Measurements from ENCODE around the gene OR10X1.

The OR10X1 gene

GRCh38 chr1:158563853-158564252 is 15.8 kb downstream of the OR10X1 start:
- no peak overlapping the region for H3K27ac ChIP-seq (ENCODE audit: low read depth, low read length)
- H3K9me3 ChIP-seq (ENCODE audit: low read length): no peaks in the 10 kb centered on the region
- H3K27me3 ChIP-seq (ENCODE audit: control insufficient read depth in 1 of 2, insufficient read depth in 2 of 2, low read length in 2 of 2): no peaks in the 10 kb centered on the region
- H3K4me1 ChIP-seq (ENCODE audit: insufficient read depth, low read length): no peaks in the 10 kb centered on the region
- no peak overlapping the region for H3K9ac ChIP-seq (ENCODE audit: low read length)
- no peak overlapping the region for H3K4me3 ChIP-seq (ENCODE audit: low read depth in 1 of 2, low read length in 2 of 2)
- no peaks in the 10 kb centered on the region for H3K36me3 ChIP-seq (ENCODE audit: insufficient read depth, low read length)

DNA sequence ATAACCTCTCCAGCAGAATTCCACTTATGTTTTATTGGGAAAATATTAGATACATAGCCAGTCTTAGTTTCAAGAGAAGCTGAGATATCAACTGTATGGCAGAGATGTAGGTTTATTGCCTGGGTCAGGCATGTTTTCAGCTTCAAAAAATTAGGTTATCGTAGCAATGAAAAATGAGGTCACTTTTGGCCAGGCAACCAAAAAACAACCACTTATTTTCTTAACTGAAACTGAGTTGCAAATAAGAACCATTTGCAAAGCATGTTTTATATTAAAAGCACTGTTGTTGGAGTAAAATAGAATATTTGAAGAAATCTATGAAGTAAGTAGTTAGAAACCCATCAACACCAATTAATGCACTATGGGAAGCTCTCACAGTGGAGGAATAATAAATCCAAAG is 20.0 kb downstream of the OR10X1 start:
- no peak overlapping the region for H3K4me3 ChIP-seq (ENCODE audit: low read depth in 1 of 2, low read length in 2 of 2)
- no peak overlapping the region for H3K27ac ChIP-seq (ENCODE audit: low read depth, low read length)
- H3K4me1 ChIP-seq (ENCODE audit: insufficient read depth, low read length): no peaks in the 10 kb centered on the region
- H3K27me3 ChIP-seq (ENCODE audit: control insufficient read depth in 1 of 2, insufficient read depth in 2 of 2, low read length in 2 of 2): no peaks in the 10 kb centered on the region
- no peaks in the 10 kb centered on the region for H3K36me3 ChIP-seq (ENCODE audit: insufficient read depth, low read length)
- H3K9me3 ChIP-seq (ENCODE audit: low read length): no peaks in the 10 kb centered on the region
- H3K9ac ChIP-seq (ENCODE audit: low read length): no peak overlapping the region

GRCh38 chr1:158554352-158554751 is 25.3 kb downstream of the OR10X1 start, which contains the start of gene OR6Y1:
TSS of gene OR6Y1 (minus strand) at chr1:158554405. CDS start at chr1:158548105, 6,300 bp downstream.
- no peak within 1 kb of the TSS for H3K9ac ChIP-seq (ENCODE audit: low read length)
- no peak within 1 kb of the TSS for H3K27ac ChIP-seq (ENCODE audit: low read depth, low read length)
- H3K4me1 ChIP-seq (ENCODE audit: insufficient read depth, low read length): no peaks in the 10 kb centered on the region
- no peaks in the 10 kb centered on the region for H3K9me3 ChIP-seq (ENCODE audit: low read length)
- H3K36me3 ChIP-seq (ENCODE audit: insufficient read depth, low read length): no peaks in the 10 kb centered on the region
- no peaks in the 10 kb centered on the region for H3K27me3 ChIP-seq (ENCODE audit: control insufficient read depth in 1 of 2, insufficient read depth in 2 of 2, low read length in 2 of 2)
- no peak within 1 kb of the TSS for H3K4me3 ChIP-seq (ENCODE audit: low read depth in 1 of 2, low read length in 2 of 2)

DNA sequence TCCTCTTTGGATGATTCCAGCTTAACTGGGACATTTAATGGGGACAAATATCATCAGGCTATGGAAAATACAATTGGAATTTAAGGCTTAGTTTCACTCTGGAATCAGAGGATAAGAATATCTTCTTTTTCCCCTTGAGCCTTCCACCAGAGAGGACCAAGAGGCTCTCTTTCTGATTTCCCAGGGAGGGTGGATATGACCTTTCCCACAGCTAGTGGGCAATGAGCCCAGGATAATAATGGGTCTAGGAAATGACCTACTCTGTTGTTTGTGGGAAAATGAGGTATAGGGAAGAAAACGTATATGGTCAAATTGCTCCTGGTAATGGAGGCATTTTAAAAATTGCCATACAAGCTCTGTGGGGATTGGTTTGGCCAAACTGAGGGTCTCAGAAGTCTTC is 27.4 kb downstream of the OR10X1 start:
- Histone ChIP-seq H3K27ac (ENCODE audit: low read depth, low read length) (no peak overlapping the region), H3K9ac (ENCODE audit: low read length) (no peak overlapping the region), H3K4me1 (ENCODE audit: insufficient read depth, low read length) (no peaks in the 10 kb centered on the region), H3K36me3 (ENCODE audit: insufficient read depth, low read length) (no peaks in the 10 kb centered on the region), H3K4me3 (ENCODE audit: low read depth in 1 of 2, low read length in 2 of 2) (no peak overlapping the region), H3K9me3 (ENCODE audit: low read length) (no peaks in the 10 kb centered on the region), H3K27me3 (ENCODE audit: control insufficient read depth in 1 of 2, insufficient read depth in 2 of 2, low read length in 2 of 2) (no peaks in the 10 kb centered on the region)

- H3K4me3 ChIP-seq (ENCODE audit: low read depth in 1 of 2, low read length in 2 of 2): no peak overlapping the region
- no peaks in the 10 kb centered on the region for H3K27me3 ChIP-seq (ENCODE audit: control insufficient read depth in 1 of 2, insufficient read depth in 2 of 2, low read length in 2 of 2)
- no peak overlapping the region for H3K27ac ChIP-seq (ENCODE audit: low read depth, low read length)
- no peak overlapping the region for H3K9ac ChIP-seq (ENCODE audit: low read length)
- H3K9me3 ChIP-seq (ENCODE audit: low read length): no peaks in the 10 kb centered on the region
- no peaks in the 10 kb centered on the region for H3K4me1 ChIP-seq (ENCODE audit: insufficient read depth, low read length)
- H3K36me3 ChIP-seq (ENCODE audit: insufficient read depth, low read length): no peaks in the 10 kb centered on the region
Observed at GRCh38 chr1:158547533-158547932, 32.2 kb downstream of the OR10X1 start.

DNA sequence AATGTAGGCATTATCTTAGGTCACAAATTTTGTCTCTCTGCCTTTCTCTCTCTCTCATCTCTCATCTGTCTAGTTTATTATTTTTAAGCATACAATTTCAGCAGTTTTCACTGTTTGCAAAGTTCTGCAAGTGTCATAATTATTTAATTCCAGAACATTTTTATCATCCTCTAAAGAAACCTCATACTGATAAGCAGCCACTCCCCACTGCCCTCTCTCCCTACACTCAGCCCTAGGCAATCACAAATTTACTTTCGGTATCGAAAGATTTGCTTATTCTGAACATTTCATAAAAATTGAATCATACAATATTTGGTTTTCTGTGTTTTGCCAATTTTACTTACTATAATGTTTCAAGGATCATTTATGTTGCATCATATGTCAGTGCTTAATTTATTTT is 42.1 kb downstream of the OR10X1 start:
- Histone ChIP-seq H3K9me3 (ENCODE audit: low read length) (no peaks in the 10 kb centered on the region), H3K4me3 (ENCODE audit: low read depth in 1 of 2, low read length in 2 of 2) (no peak overlapping the region), H3K27me3 (ENCODE audit: control insufficient read depth in 1 of 2, insufficient read depth in 2 of 2, low read length in 2 of 2) (no peaks in the 10 kb centered on the region), H3K36me3 (ENCODE audit: insufficient read depth, low read length) (no peaks in the 10 kb centered on the region), H3K4me1 (ENCODE audit: insufficient read depth, low read length) (no peaks in the 10 kb centered on the region), H3K9ac (ENCODE audit: low read length) (no peak overlapping the region), H3K27ac (ENCODE audit: low read depth, low read length) (no peak overlapping the region)

DNA sequence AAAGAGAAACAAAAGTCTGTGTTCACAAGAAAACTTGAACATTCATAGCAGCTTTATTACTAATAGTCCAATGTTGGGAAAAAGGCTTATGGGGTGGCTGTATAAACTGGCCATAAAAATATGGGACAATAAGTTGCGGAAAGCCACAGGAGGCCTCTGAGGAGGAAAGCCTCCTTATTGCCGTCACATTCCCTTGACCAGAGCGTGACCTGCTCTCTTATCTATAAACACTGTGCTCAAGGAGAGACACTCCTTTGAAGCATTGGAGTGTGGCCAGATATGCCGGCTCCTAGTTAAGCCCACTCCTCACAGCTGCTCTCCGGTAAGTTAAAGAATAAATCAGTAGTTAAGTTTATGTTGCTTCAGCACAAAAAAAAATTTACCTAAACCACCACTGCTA is 45.2 kb downstream of the OR10X1 start:
- Histone ChIP-seq H3K9me3 (ENCODE audit: low read length) (no peaks in the 10 kb centered on the region), H3K27me3 (ENCODE audit: control insufficient read depth in 1 of 2, insufficient read depth in 2 of 2, low read length in 2 of 2) (no peaks in the 10 kb centered on the region), H3K27ac (ENCODE audit: low read depth, low read length) (no peak overlapping the region), H3K9ac (ENCODE audit: low read length) (no peak overlapping the region), H3K4me3 (ENCODE audit: low read depth in 1 of 2, low read length in 2 of 2) (no peak overlapping the region), H3K4me1 (ENCODE audit: insufficient read depth, low read length) (no peaks in the 10 kb centered on the region), H3K36me3 (ENCODE audit: insufficient read depth, low read length) (no peaks in the 10 kb centered on the region)
